Measurements from ENCODE around the gene CCT7. TPM values are rescaled to one million over a fixed set of nuclear protein-coding genes. Genes with fewer than 3 reads are reported as not detected.

CCT7 gene
- total and polyA plus RNA-seq, 10 of the 15 experiments (the other 5 are each of a cell fraction or from before 2014, with no cell fraction given), result 206 to 598 (median 486) TPM

DNA sequence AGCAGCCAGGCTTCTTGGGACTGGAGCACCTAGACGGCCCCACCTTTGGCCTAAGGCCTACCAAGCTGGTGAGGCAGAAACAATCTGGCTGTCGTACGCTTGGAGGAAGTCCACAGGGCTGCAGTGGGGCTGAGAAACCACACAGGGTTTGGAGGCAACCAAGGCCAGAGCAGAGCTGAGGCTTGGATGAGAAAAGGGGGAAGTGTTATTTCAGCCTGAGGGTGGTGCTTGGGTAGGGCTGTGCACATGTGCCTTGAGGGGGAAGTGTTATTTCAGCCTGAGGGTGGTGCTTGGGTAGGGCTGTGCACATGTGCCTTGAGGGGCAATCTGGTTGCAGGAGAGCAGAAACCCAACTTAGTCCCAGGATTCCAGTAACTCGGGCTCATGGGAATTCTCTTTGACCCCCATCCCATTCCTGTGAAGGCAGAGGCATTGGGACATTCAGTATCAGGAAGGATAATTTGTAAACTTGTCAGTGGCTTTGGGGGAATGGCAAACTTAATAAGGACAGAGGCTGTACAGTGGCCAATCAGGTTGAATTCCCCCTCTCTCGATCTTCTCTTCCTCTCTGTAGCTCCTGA is 51.1 kb downstream of the CCT7 start (continued):
- TF ChIP-seq, protein P1, sequence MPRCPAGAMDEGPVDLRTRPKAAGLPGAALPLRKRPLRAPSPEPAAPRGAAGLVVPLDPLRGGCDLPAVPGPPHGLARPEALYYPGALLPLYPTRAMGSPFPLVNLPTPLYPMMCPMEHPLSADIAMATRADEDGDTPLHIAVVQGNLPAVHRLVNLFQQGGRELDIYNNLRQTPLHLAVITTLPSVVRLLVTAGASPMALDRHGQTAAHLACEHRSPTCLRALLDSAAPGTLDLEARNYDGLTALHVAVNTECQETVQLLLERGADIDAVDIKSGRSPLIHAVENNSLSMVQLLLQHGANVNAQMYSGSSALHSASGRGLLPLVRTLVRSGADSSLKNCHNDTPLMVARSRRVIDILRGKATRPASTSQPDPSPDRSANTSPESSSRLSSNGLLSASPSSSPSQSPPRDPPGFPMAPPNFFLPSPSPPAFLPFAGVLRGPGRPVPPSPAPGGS (IDR thresholded peaks at IDR 0.05; ENCODE audit: borderline replicate concordance, insufficient read depth, low read depth, low read length, poor library complexity, severe bottlenecking), result no peak
- no peak for TF ChIP-seq JUND (IDR thresholded peaks at IDR 0.05; ENCODE audit: low read depth, low read length)
- TF ChIP-seq, protein P2, sequence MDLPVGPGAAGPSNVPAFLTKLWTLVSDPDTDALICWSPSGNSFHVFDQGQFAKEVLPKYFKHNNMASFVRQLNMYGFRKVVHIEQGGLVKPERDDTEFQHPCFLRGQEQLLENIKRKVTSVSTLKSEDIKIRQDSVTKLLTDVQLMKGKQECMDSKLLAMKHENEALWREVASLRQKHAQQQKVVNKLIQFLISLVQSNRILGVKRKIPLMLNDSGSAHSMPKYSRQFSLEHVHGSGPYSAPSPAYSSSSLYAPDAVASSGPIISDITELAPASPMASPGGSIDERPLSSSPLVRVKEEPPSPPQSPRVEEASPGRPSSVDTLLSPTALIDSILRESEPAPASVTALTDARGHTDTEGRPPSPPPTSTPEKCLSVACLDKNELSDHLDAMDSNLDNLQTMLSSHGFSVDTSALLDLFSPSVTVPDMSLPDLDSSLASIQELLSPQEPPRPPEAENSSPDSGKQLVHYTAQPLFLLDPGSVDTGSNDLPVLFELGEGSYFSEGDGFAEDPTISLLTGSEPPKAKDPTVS (IDR thresholded peaks at IDR 0.05; ENCODE audit: low read depth, low read length), result no peak
- no peak for TF ChIP-seq WRNIP1 (IDR thresholded peaks at IDR 0.05; ENCODE audit: borderline replicate concordance, low read depth, low read length)
- no peak for TF ChIP-seq SUPT20H (IDR thresholded peaks at IDR 0.05; ENCODE audit: borderline replicate concordance, control insufficient read depth, low read depth, low read length)
- TF ChIP-seq MTA3 (IDR thresholded peaks at IDR 0.05; ENCODE audit: borderline replicate concordance, low read length), result no peak; the same call in 1 of the 2 replicates
- no peak for TF ChIP-seq EZH2 (IDR thresholded peaks at IDR 0.05; ENCODE audit: borderline replicate concordance, control insufficient read depth, low read depth, low read length)
- no peak for TF ChIP-seq CBFB (IDR thresholded peaks at IDR 0.05; ENCODE audit: low read depth)
- TF ChIP-seq BHLHE40 (IDR thresholded peaks at IDR 0.05; ENCODE audit: borderline replicate concordance in 1 of 2, low read depth in 2 of 2, low read length in 1 of 2), result peak; percentile 56 to 73; a peak in 2 of 4 replicates
- TF ChIP-seq ZNF274 (IDR thresholded peaks at IDR 0.05; ENCODE audit: insufficient read depth, insufficient read length), result no peak
- no peak for TF ChIP-seq SREBF2 (IDR thresholded peaks at IDR 0.05; ENCODE audit: low read length)
- TF ChIP-seq NKRF (conservative IDR thresholded peaks at IDR 0.05), result no peak; the same call in 1 of the 2 replicates
- no peak for TF ChIP-seq ZNF24 (IDR thresholded peaks at IDR 0.05)
- TF ChIP-seq SRF (IDR thresholded peaks at IDR 0.05; ENCODE audit: low read depth in 2 of 2, low read length in 2 of 2), result no peak
- TF ChIP-seq ZBED1 (IDR thresholded peaks at IDR 0.05; ENCODE audit: borderline replicate concordance), result no peak
- TF ChIP-seq HDGF (IDR thresholded peaks at IDR 0.05), result 0 out of 2 replicates have a peak, but pooled peaks have one; percentile 36
- TF ChIP-seq NR2F1 (conservative IDR thresholded peaks at IDR 0.05), result peak; percentile 3; the same call in 1 of the 2 replicates
